ENCODE data around the gene ATXN2.
A peak's percentile ranks its signal among the peaks of the same experiment; 100 is the strongest.
"Not testable (repeated sequence)": the region's sequence is repeated elsewhere in the genome, so short reads cannot be mapped to it uniquely, and the experiment has no call there.

The ATXN2 gene

DNA sequence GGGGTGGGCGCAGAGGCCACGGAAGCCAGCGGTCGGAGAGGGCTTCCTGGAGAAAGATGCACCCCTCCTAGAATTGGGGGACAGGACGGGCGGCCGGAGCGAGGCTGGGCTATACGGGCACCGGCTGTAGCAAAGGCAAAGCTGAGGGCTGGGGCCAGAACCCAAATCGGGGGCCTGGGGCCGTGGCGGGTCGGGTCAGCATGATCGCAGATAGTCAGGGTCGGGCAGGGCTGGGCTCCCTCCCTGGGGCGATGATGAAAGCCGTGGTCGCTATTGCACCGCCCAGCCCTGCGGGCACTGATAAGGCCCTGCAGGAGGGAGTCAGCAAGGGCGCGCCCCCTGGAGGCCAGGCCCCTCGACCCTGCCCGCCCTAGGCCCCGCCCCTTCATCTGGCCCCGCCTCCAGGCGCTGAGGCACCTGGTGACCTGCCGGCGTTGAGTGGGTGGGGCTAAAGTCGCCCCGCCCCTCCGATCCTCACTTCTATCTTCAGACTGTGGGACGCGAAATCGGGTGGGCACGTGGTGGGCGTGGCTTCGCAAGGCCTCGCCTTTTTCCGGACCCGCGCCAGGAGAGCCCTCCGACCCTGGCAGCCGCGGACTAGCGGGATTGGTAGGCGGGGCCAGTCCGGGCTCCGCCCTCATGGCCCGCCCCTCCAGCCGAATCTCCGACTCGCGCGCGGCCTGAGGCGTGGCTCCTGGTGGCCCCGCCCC, 193.8 kb downstream of the ATXN2 start:
- no peak overlapping the region for H3K27ac ChIP-seq
- no peak for TF ChIP-seq ZFX (IDR thresholded peaks at IDR 0.05; ENCODE audit: borderline replicate concordance)
- TF ChIP-seq, protein P1, sequence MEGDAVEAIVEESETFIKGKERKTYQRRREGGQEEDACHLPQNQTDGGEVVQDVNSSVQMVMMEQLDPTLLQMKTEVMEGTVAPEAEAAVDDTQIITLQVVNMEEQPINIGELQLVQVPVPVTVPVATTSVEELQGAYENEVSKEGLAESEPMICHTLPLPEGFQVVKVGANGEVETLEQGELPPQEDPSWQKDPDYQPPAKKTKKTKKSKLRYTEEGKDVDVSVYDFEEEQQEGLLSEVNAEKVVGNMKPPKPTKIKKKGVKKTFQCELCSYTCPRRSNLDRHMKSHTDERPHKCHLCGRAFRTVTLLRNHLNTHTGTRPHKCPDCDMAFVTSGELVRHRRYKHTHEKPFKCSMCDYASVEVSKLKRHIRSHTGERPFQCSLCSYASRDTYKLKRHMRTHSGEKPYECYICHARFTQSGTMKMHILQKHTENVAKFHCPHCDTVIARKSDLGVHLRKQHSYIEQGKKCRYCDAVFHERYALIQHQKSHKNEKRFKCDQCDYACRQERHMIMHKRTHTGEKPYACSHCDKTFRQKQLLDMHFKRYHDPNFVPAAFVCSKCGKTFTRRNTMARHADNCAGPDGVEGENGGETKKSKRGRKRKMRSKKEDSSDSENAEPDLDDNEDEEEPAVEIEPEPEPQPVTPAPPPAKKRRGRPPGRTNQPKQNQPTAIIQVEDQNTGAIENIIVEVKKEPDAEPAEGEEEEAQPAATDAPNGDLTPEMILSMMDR (IDR thresholded peaks at IDR 0.05) = peak; percentile 86

DNA sequence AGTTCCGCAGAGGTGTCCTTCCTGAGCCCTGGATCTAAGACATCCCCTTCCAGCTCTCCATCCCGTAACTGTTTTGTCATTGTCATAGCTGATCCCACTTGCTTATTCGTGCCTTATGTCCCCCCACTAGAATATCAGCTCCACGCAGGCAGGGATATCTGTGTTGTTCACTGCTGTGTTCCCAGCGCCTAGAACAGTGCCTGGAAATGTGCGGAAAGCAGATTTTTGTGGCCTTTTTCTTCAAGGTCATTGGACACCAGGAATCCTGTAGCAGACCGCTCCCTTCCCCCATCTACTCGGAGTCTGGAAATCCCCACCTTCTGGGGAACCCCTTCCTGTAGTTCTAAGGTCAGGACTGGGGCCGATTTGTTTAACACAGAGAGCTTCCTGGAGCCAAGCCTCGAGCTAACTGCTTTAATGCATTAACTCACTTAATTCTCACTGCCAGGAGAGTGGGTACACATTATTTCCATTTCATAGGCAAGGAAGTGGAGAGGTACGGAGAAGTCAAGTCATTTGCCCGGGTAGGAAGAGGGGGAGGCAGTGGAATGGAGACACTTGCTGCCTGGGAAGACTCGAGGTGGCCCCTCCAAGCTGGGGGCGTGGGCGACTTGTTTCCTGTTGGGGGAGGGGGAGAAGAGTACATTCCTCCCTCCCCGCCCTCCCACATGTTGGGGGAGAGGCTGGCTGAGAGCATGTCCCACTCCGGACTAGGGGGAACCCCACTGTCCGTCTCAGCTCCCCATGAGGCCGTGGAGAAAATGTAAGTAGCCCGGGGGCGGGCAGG, 194.6 kb downstream of the ATXN2 start:
- no peak overlapping the region for H3K27ac ChIP-seq
- TF ChIP-seq, protein P1 (IDR thresholded peaks at IDR 0.05) = no peak
- TF ChIP-seq ZFX (IDR thresholded peaks at IDR 0.05; ENCODE audit: borderline replicate concordance) = no peak

DNA sequence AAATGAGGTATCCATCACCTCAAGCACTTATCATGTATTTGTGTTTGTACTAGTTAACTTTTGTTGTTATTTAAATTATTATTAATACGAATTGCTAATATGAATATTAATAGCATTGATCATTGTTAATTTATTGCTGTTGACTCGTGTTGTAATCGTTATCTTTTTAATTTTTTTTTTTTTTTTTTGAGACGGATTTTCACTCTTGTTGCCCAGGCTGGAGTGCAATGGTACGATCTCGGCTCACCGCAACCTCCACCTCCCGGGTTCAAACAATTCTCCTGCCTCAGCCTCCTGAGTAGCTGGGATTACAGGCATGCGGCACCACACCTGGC, 196.7 kb downstream of the ATXN2 start:
- not testable (repeated sequence) for H3K27ac ChIP-seq
